Measurements from ENCODE around the gene STPG4. TPM values are rescaled to one million over a fixed set of nuclear protein-coding genes. Genes with fewer than 3 reads are reported as not detected.
"Not testable (repeated sequence)": the region's sequence is repeated elsewhere in the genome, so short reads cannot be mapped to it uniquely, and the experiment has no call there.

Gene STPG4
- total and polyA plus RNA-seq, 2 experiments from 2014 or later, result not detected

DNA sequence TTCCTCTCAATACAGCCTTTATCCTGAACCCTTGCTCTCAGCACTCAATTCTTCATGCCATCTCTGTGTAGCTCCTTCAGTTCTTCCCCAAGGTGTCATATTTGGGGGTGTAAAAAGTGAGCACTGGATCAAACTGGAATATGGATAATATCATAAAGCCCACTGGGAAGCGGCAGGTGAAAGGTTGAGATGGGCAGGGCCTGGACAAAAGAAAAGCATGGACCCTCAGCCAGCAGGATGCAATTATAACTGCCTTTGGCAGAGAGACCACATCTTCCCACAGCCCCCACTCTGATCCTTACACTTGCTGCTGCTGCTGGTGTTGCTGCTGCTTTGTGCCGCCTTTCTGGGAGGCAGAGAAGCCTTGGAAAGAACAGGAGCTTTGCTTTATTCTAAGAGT, 31.2 kb upstream of the STPG4 start:
- no peak for DNase-seq

DNA sequence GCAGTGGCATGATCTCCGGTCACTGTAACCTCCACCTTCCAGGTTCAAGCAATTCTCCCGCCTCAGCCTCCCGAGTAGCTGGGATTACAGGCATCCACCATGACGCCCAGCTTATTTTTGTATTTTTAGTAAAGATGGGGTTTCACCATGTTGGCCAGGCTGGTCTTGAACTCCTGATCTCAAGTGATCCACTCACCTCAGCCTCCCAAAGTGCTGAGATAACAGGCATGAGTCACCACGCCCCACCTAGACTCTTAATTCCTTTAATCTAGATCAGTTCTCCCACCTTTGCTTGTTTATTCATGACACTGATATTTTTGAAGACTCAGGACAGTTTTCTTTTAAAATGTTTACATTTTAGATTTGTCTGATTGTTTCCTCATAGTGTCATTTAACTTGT, 30.0 kb upstream of the STPG4 start:
- Histone ChIP-seq H3K4me1 (ENCODE audit: insufficient read depth) (peaks cover 21% of the 10 kb centered on the region), H3F3A (ENCODE audit: insufficient read depth) (peaks cover 11% of the 10 kb centered on the region)
- in situ Hi-C loops (cut with MboI); H3K79me2 ChIP-seq (ENCODE audit: insufficient read depth); H4K20me1 ChIP-seq (ENCODE audit: insufficient read depth); H3K9me3 ChIP-seq (ENCODE audit: low read depth); H3K9ac ChIP-seq; H3K27me3 ChIP-seq (replicated peaks; ENCODE audit: insufficient read depth); H2AFZ ChIP-seq; H3K4me3 ChIP-seq; DNase-seq; H3K36me3 ChIP-seq (ENCODE audit: low read depth); H3K4me2 ChIP-seq (ENCODE audit: unreplicated experiment); H3K9me2 ChIP-seq (ENCODE audit: insufficient read depth); H3K27ac ChIP-seq: not testable (repeated sequence)
- 77 to 79% methylated on average over 5 of the region's 5 CpGs for WGBS, 2 experiments (ENCODE audit: low coverage in 1 of 2, low lambda C conversion rate in 2 of 2, missing lambda C conversion rate in 2 of 2)

More for the DNA sequence above, 31.2 kb upstream of the STPG4 start:
- in situ Hi-C loops (cut with MboI), result no loop called here
- Histone ChIP-seq H3K36me3 (ENCODE audit: low read depth) (no peaks in the 10 kb centered on the region), H3K9ac (no peak overlapping the region), H3K4me3 (no peak overlapping the region), H4K20me1 (ENCODE audit: insufficient read depth) (no peaks in the 10 kb centered on the region), H3K27ac (no peak overlapping the region), H3K9me2 (ENCODE audit: insufficient read depth) (no peaks in the 10 kb centered on the region), H3K9me3 (ENCODE audit: low read depth) (no peaks in the 10 kb centered on the region), H3K27me3 (replicated peaks; ENCODE audit: insufficient read depth) (no peaks in the 10 kb centered on the region), H3K4me1 (ENCODE audit: insufficient read depth) (peaks cover 34% of the 10 kb centered on the region), H3K4me2 (ENCODE audit: unreplicated experiment) (no peak overlapping the region), H3F3A (ENCODE audit: insufficient read depth) (peaks cover 24% of the 10 kb centered on the region), H2AFZ (no peak overlapping the region), H3K79me2 (ENCODE audit: insufficient read depth) (no peaks in the 10 kb centered on the region)
- 92 to 94% methylated on average over 2 of the region's 2 CpGs for WGBS, 2 experiments (ENCODE audit: low coverage in 1 of 2, low lambda C conversion rate in 2 of 2, missing lambda C conversion rate in 2 of 2)
- TF ChIP-seq EZH2phosphoT487 (IDR thresholded peaks at IDR 0.05; ENCODE audit: insufficient read depth, low read depth) (no peak), EZH2 (IDR thresholded peaks at IDR 0.05; ENCODE audit: insufficient read depth, poor library complexity, severe bottlenecking) (no peak)

DNA sequence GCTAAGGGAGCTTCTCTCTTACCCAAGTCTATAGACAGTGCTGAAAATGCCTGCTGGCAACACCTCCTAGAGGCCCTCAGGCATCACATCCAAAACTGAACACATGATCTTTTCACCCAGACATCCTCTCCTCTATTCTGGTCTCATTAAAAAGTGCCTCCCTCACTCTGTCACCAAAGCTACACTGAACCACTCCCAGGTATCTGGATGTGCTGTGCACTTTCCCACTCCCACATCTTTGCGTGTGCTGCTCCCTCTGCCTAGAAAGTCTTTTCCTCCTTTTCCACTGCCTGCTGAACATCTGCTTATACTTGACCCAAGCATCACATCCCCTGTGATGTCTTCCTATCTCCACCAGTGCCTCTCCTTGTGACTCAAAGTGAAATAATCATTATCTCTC, 26.1 kb upstream of the STPG4 start:
- Histone ChIP-seq H3F3A (ENCODE audit: insufficient read depth) (0 out of 2 replicates have a peak, but pooled peaks cover 4% of the 10 kb centered on the region), H3K36me3 (ENCODE audit: low read depth) (no peaks in the 10 kb centered on the region), H3K9me2 (ENCODE audit: insufficient read depth) (no peaks in the 10 kb centered on the region), H3K79me2 (ENCODE audit: insufficient read depth) (peaks cover 8% of the 10 kb centered on the region), H3K27me3 (replicated peaks; ENCODE audit: insufficient read depth) (no peaks in the 10 kb centered on the region), H3K4me3 (no peak overlapping the region), H3K4me1 (ENCODE audit: insufficient read depth) (peaks cover 16% of the 10 kb centered on the region), H4K20me1 (ENCODE audit: insufficient read depth) (no peaks in the 10 kb centered on the region), H3K4me2 (ENCODE audit: unreplicated experiment) (no peak overlapping the region), H3K9me3 (ENCODE audit: low read depth) (no peaks in the 10 kb centered on the region), H3K9ac (no peak overlapping the region), H3K27ac (no peak overlapping the region), H2AFZ (no peak overlapping the region)
- TF ChIP-seq EZH2 (IDR thresholded peaks at IDR 0.05; ENCODE audit: insufficient read depth, poor library complexity, severe bottlenecking) (no peak), EZH2phosphoT487 (IDR thresholded peaks at IDR 0.05; ENCODE audit: insufficient read depth, low read depth) (no peak)
- 100% methylated on average over 1 of the region's 1 CpG for WGBS, 2 experiments (ENCODE audit: low coverage in 1 of 2, low lambda C conversion rate in 2 of 2, missing lambda C conversion rate in 2 of 2)
- in situ Hi-C loops (cut with MboI), result no loop called here
- DNase-seq, result no peak

DNA sequence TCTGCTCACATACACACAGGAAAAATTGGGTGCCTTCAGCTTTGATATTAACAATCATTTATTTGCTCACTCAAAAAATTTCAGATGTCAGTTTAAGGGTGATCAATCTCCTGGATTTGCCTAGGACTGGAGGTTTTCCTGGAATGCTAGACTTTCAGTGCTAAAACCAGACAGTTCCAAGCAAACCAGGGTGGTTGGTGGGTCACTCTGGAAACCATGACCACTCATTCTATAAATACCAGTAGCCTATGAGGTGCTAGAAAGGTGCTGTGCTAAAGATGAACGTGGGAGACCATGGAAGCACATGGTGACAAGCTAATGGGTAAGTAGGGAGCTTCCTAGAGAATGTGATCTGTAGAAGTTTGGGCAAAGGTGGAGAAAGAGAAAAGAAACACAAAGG, 25.4 kb upstream of the STPG4 start:
- Histone ChIP-seq H4K20me1 (ENCODE audit: insufficient read depth) (no peaks in the 10 kb centered on the region), H3K79me2 (ENCODE audit: insufficient read depth) (peaks cover 13% of the 10 kb centered on the region), H3K27ac (no peak overlapping the region), H3K4me1 (ENCODE audit: insufficient read depth) (peaks cover 16% of the 10 kb centered on the region), H3K4me3 (no peak overlapping the region), H3K9ac (no peak overlapping the region), H3K9me3 (ENCODE audit: low read depth) (no peaks in the 10 kb centered on the region), H3K4me2 (ENCODE audit: unreplicated experiment) (no peak overlapping the region), H3K36me3 (ENCODE audit: low read depth) (no peaks in the 10 kb centered on the region), H3F3A (ENCODE audit: insufficient read depth) (0 out of 2 replicates have a peak, but pooled peaks cover 4% of the 10 kb centered on the region), H2AFZ (no peak overlapping the region), H3K27me3 (replicated peaks; ENCODE audit: insufficient read depth) (no peaks in the 10 kb centered on the region), H3K9me2 (ENCODE audit: insufficient read depth) (no peaks in the 10 kb centered on the region)
- in situ Hi-C loops (cut with MboI), result no loop called here
- no peak for DNase-seq
- 48 to 55% methylated on average over 1 of the region's 1 CpG for WGBS, 2 experiments (ENCODE audit: low coverage in 1 of 2, low lambda C conversion rate in 2 of 2, missing lambda C conversion rate in 2 of 2)
- TF ChIP-seq EZH2 (IDR thresholded peaks at IDR 0.05; ENCODE audit: insufficient read depth, poor library complexity, severe bottlenecking), result no peak
- TF ChIP-seq EZH2phosphoT487 (IDR thresholded peaks at IDR 0.05; ENCODE audit: insufficient read depth, low read depth), result no peak

- Histone ChIP-seq H3K36me3 (ENCODE audit: low read depth) (no peaks in the 10 kb centered on the region), H3K4me2 (ENCODE audit: unreplicated experiment) (no peak overlapping the region), H3K27me3 (replicated peaks; ENCODE audit: insufficient read depth) (no peaks in the 10 kb centered on the region), H3K9me3 (ENCODE audit: low read depth) (no peaks in the 10 kb centered on the region), H3K4me1 (ENCODE audit: insufficient read depth) (peaks cover 16% of the 10 kb centered on the region), H3K79me2 (ENCODE audit: insufficient read depth) (peaks cover 24% of the 10 kb centered on the region), H2AFZ (no peak overlapping the region), H3F3A (ENCODE audit: insufficient read depth) (peaks cover 13% of the 10 kb centered on the region; the same call in 1 of the 2 replicates), H3K9me2 (ENCODE audit: insufficient read depth) (no peaks in the 10 kb centered on the region), H3K4me3 (no peak overlapping the region), H3K27ac (no peak overlapping the region), H4K20me1 (ENCODE audit: insufficient read depth) (no peaks in the 10 kb centered on the region), H3K9ac (no peak overlapping the region)
- DNase-seq, result no peak
- TF ChIP-seq EZH2phosphoT487 (IDR thresholded peaks at IDR 0.05; ENCODE audit: insufficient read depth, low read depth) (no peak), EZH2 (IDR thresholded peaks at IDR 0.05; ENCODE audit: insufficient read depth, poor library complexity, severe bottlenecking) (no peak)
- in situ Hi-C loops (cut with MboI), result no loop called here
- WGBS, 2 experiments (ENCODE audit: low coverage in 1 of 2, low lambda C conversion rate in 2 of 2, missing lambda C conversion rate in 2 of 2), result 97 to 100% methylated on average over 4 to 6 of the region's 6 CpGs
Measured at GRCh38 chr2:47179388-47179787, 24.3 kb upstream of the STPG4 start.

All from GM23248 (cell line).